Fibroblast of lung (primary cell): ENCODE data around the gene CREM.

Source experiments
- CTCF ChIP-seq, 2 donors: IDR thresholded peaks in 1 of 2; conservative IDR thresholded peaks in 1 of 2; 1 replicate in 1 of 2; 2 replicates in 1 of 2; pipeline ENCODE4 v1.5.1; 2011 to 2012; ENCODE audit warnings: low read length in 2 of 2, control low read depth in 1 of 2, inconsistent platforms in 1 of 2, low read depth in 1 of 2, mild to moderate bottlenecking in 1 of 2
- EZH2 ChIP-seq: IDR thresholded peaks from 2 replicates; pipeline ENCODE4 v1.5.1; 2012; ENCODE audit warnings: low read length, control low read depth, mild to moderate bottlenecking; ENCODE audit errors: missing control alignments

DNA sequence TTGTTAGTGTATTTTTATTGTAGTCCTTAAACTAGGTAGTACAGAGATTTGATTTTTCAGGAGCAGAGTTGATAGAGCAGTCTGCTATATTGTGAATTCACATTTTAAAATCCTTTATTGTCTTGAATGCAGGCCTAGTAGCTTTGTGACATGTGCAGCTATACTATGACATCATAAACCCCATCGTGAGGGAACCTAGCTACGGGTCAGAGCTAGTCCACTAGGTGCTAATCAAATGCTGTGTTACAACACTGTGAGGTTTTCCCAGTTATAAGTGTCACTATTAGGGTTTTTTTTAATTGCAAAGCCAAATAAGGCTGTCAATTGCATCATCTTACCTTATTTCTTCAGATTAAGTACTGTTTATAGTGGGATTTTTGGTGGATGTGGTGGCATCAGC is 40.7 kb downstream of the CREM start:
- no peak for TF ChIP-seq CTCF (conservative IDR thresholded peaks at IDR 0.05 in 1 of 2, IDR thresholded peaks at IDR 0.05 in 1 of 2; ENCODE audit: low read depth in 1 of 2, low read length in 2 of 2)
- no peak for TF ChIP-seq EZH2
